Gastrocnemius medialis (tissue), 4 donors: Measurements from ENCODE around the gene PARM1.

ENCODE experiments used
- POLR2A ChIP-seq, 2 donors: fragments of 450-650 bp; IDR thresholded peaks; one replicate each; pipeline ENCODE4 v1.6.1; 2017; ENCODE audit warnings: antibody characterized with exemption in 2 of 2, mild to moderate bottlenecking in 2 of 2, moderate library complexity in 2 of 2
- TF ChIP-seq, protein P1 (sequence below), 5 experiments: fragments of 450-650 bp in 3 of 5; fragments of 200-600 bp in 2 of 5; sonication (generic) in 2 of 5; IDR thresholded peaks in 4 of 5; conservative IDR thresholded peaks in 1 of 5; 1 replicate in 4 of 5; 2 replicates in 1 of 5; pipeline ENCODE4 v1.5.1; 2016 to 2019; ENCODE audit warnings: antibody characterized with exemption in 5 of 5, mild to moderate bottlenecking in 3 of 5, moderate library complexity in 3 of 5

DNA sequence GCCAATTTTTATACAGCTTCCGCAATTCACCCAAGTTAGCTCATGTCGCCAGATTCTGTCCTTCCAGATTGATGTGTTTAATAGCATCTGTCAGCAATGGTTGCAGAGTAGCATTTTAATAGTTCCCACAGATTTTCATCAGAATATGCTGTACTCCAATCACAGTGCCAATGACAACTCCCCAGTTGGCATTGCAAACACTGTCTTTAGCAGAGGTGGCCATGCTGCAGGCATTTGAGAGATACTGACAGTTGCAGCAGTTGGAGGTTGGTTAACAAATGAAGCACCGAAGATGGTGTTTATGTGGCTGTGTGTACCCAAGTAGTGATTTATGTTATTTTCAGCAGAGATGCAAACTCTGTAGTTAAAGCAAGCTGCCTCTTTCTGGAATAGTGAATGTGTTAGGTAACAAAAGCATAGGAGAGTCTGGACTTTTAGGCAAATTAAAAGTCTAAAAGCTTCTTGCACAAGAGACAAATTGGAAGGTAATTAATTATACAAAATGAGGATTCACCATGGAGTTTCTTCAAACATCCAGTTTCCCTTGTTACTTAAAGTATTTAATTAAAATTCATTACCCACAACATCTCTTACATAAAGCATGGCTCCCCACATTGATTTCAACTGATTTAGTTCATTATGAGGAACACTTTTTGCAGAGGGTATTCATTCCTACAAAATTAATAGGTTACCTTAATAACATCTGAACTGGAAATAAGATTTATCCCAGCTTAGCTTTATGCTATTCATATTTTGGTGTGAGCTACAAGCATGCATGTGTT is 65.2 kb downstream of the PARM1 start:
- TF ChIP-seq, protein P1, sequence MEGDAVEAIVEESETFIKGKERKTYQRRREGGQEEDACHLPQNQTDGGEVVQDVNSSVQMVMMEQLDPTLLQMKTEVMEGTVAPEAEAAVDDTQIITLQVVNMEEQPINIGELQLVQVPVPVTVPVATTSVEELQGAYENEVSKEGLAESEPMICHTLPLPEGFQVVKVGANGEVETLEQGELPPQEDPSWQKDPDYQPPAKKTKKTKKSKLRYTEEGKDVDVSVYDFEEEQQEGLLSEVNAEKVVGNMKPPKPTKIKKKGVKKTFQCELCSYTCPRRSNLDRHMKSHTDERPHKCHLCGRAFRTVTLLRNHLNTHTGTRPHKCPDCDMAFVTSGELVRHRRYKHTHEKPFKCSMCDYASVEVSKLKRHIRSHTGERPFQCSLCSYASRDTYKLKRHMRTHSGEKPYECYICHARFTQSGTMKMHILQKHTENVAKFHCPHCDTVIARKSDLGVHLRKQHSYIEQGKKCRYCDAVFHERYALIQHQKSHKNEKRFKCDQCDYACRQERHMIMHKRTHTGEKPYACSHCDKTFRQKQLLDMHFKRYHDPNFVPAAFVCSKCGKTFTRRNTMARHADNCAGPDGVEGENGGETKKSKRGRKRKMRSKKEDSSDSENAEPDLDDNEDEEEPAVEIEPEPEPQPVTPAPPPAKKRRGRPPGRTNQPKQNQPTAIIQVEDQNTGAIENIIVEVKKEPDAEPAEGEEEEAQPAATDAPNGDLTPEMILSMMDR (IDR thresholded peaks at IDR 0.05 in 4 of 5, conservative IDR thresholded peaks at IDR 0.05 in 1 of 5) = no peak
- TF ChIP-seq POLR2A (IDR thresholded peaks at IDR 0.05) = no peak
